Measurements from ENCODE around the gene POLD1.

Gene POLD1

GRCh38 chr19:50416034-50416977, 32.2 kb downstream of the POLD1 start:
- Histone ChIP-seq H3K4me3 (ENCODE audit: low read length) (no peak overlapping the region), H3K9me3 (ENCODE audit: control insufficient read depth, low read length) (peaks cover 2% of the 10 kb centered on the region), H3K36me3 (ENCODE audit: control insufficient read depth, insufficient read depth, low read length, severe bottlenecking) (no peaks in the 10 kb centered on the region), H3K4me1 (ENCODE audit: control insufficient read depth, insufficient read depth, low read length) (no peaks in the 10 kb centered on the region), H3K9ac (ENCODE audit: low read length) (no peak overlapping the region), H3K27me3 (replicated peaks; ENCODE audit: control insufficient read depth, insufficient read depth, low read length) (peaks cover 26% of the 10 kb centered on the region)
- no peak for DNase-seq (ENCODE audit: low read depth)

DNA sequence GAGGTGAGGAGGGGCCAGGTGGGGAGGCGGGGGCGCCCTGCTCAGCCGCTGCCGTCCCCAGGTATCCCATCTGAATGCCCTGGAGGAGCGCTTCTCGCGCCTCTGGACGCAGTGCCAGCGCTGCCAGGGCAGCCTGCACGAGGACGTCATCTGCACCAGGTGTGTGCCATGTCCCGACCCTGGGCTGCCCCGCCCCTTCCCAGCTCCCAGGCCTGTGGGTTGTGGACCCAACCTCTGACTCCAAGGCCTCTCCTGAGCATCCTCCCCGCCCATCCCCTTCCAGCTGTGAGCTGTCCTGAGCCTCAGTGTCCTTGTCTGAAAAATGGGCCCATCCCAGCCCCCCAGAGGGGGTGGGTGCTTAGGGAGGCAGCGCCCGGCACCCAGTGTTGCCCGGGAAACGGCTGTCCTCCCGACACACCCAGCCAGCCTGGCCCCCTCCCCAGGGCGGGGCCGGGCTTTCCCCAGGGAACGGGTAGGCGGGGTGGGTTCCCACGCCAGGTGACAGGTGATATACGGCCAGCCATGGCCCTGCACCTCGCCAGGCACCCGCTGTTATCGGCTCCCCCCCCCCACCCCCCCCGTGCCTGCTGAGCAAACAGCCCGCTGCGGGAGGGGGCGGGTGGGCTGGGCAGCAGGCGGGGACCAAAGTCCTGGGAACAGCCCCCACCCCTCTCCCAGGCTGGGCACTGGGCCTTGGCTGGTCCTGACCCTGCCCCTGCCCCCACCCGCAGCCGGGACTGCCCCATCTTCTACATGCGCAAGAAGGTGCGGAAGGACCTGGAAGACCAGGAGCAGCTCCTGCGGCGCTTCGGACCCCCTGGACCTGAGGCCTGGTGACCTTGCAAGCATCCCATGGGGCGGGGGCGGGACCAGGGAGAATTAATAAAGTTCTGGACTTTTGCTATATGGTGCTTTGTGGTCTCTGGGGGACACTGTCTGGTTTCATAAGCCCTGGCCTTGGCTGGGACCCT, 33.2 kb downstream of the POLD1 start:
- H3K36me3 ChIP-seq (ENCODE audit: control insufficient read depth, insufficient read depth, low read length, severe bottlenecking), result no peaks in the 10 kb centered on the region
- H3K4me1 ChIP-seq (ENCODE audit: control insufficient read depth, insufficient read depth, low read length), result no peaks in the 10 kb centered on the region
- no peak for DNase-seq (ENCODE audit: low read depth)
- H3K9ac ChIP-seq (ENCODE audit: low read length), result no peak overlapping the region
- peaks cover 29% of the 10 kb centered on the region for H3K27me3 ChIP-seq (replicated peaks; ENCODE audit: control insufficient read depth, insufficient read depth, low read length)
- H3K4me3 ChIP-seq (ENCODE audit: low read length), result no peak overlapping the region
- H3K9me3 ChIP-seq (ENCODE audit: control insufficient read depth, low read length), result peaks cover 2% of the 10 kb centered on the region

DNA sequence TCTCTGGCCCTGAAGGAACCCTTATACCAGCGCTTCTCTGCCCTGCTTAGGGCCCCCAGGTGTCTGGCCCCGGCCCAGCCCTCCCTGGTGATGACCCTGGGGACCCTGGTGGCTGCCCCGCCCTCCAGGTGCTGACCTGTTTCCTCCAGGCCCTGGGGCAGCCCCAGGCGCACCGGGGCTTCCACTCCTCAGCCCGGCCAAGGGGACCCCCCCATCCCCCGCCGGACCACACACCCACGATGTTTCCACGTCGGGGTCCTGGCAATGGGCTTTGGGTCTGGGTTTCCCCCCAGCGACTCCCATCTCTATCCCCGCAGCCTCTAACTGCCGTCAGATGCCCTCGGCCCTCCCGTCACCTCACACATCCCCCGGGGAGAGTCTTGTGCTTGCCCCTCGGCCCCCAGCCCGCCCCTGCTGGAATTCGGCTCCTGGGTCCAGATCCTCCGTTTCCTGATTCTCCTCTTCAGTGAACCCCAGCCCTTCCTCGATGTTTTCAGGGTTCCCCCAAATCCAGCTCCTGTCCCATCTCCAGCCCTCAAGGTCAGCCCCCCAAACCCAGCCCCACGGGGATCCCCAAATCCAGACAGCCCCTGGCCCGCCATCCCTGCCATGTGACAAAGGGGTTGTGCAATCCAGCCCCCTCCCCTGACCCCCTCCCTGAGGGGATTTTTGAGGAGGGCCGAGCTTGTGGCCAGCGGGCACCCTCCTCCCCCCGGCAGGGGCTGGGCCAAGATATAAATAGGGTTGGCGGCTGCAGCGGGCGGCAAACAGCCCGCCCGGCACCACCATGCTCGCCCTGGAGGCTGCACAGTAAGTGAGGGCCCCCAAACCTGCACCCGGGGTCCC, 34.3 kb downstream of the POLD1 start, which contains the start of gene SPIB:
Gene SPIB (plus strand): TSS at position 763 of the 846 bp plus-strand sequence. CDS start 25 bp downstream, at position 788.
- Histone ChIP-seq H3K36me3 (ENCODE audit: control insufficient read depth, insufficient read depth, low read length, severe bottlenecking) (no peaks in the 10 kb centered on the region), H3K9ac (ENCODE audit: low read length) (no peak within 1 kb of the TSS), H3K9me3 (ENCODE audit: control insufficient read depth, low read length) (peaks cover 2% of the 10 kb centered on the region), H3K4me1 (ENCODE audit: control insufficient read depth, insufficient read depth, low read length) (no peaks in the 10 kb centered on the region), H3K4me3 (ENCODE audit: low read length) (no peak within 1 kb of the TSS), H3K27me3 (replicated peaks; ENCODE audit: control insufficient read depth, insufficient read depth, low read length) (peaks cover 35% of the 10 kb centered on the region)
- DNase-seq (ENCODE audit: low read depth), result no peak

GRCh38 chr19:50419022-50419579, 35.0 kb downstream of the POLD1 start:
- H3K4me1 ChIP-seq (ENCODE audit: control insufficient read depth, insufficient read depth, low read length), result no peaks in the 10 kb centered on the region
- peaks cover 41% of the 10 kb centered on the region for H3K27me3 ChIP-seq (replicated peaks; ENCODE audit: control insufficient read depth, insufficient read depth, low read length)
- peak; percentile 2 for DNase-seq (ENCODE audit: low read depth)
- H3K9ac ChIP-seq (ENCODE audit: low read length), result no peak overlapping the region
- H3K36me3 ChIP-seq (ENCODE audit: control insufficient read depth, insufficient read depth, low read length, severe bottlenecking), result no peaks in the 10 kb centered on the region
- no peak overlapping the region for H3K4me3 ChIP-seq (ENCODE audit: low read length)
- peaks cover 2% of the 10 kb centered on the region for H3K9me3 ChIP-seq (ENCODE audit: control insufficient read depth, low read length)

- Histone ChIP-seq H3K9me3 (ENCODE audit: control insufficient read depth, low read length) (peaks cover 2% of the 10 kb centered on the region), H3K4me3 (ENCODE audit: low read length) (no peak overlapping the region), H3K9ac (ENCODE audit: low read length) (no peak overlapping the region), H3K36me3 (ENCODE audit: control insufficient read depth, insufficient read depth, low read length, severe bottlenecking) (no peaks in the 10 kb centered on the region), H3K27me3 (replicated peaks; ENCODE audit: control insufficient read depth, insufficient read depth, low read length) (peaks cover 41% of the 10 kb centered on the region), H3K4me1 (ENCODE audit: control insufficient read depth, insufficient read depth, low read length) (no peaks in the 10 kb centered on the region)
- DNase-seq (ENCODE audit: low read depth), result no peak
These were observed 35.5 kb downstream of the POLD1 start for GRCh38 chr19:50419580-50420035.

- DNase-seq (ENCODE audit: low read depth), result no peak
- Histone ChIP-seq H3K9ac (ENCODE audit: low read length) (no peak overlapping the region), H3K27me3 (replicated peaks; ENCODE audit: control insufficient read depth, insufficient read depth, low read length) (peaks cover 41% of the 10 kb centered on the region), H3K4me1 (ENCODE audit: control insufficient read depth, insufficient read depth, low read length) (no peaks in the 10 kb centered on the region), H3K4me3 (ENCODE audit: low read length) (no peak overlapping the region), H3K9me3 (ENCODE audit: control insufficient read depth, low read length) (peaks cover 2% of the 10 kb centered on the region), H3K36me3 (ENCODE audit: control insufficient read depth, insufficient read depth, low read length, severe bottlenecking) (no peaks in the 10 kb centered on the region)
These were observed 36.0 kb downstream of the POLD1 start for GRCh38 chr19:50420127-50420526.

DNA sequence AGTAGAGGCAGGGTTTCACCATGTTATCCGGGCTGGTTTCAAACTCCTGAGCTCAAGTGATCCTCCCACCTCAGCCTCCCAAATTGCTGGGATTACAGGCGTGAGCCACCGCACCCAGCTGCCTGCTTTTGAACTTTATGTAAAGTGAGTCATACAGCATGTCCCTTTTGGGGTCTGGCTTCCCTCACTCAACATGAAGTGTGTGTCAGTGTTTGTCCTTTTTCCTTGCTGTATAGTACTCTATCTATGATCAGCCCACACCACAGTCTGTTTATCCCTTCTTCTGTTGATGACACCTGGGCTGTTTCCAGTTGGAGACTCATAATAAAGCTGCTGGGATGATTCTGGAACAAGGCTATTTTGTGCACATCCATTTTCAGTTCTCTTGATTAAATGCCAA, 36.7 kb downstream of the POLD1 start:
- Histone ChIP-seq H3K4me1 (ENCODE audit: control insufficient read depth, insufficient read depth, low read length) (no peaks in the 10 kb centered on the region), H3K9ac (ENCODE audit: low read length) (no peak overlapping the region), H3K27me3 (replicated peaks; ENCODE audit: control insufficient read depth, insufficient read depth, low read length) (peaks cover 41% of the 10 kb centered on the region), H3K4me3 (ENCODE audit: low read length) (no peak overlapping the region), H3K36me3 (ENCODE audit: control insufficient read depth, insufficient read depth, low read length, severe bottlenecking) (no peaks in the 10 kb centered on the region), H3K9me3 (ENCODE audit: control insufficient read depth, low read length) (peaks cover 2% of the 10 kb centered on the region)
- DNase-seq (ENCODE audit: low read depth), result no peak

GRCh38 chr19:50422397-50423278, 38.5 kb downstream of the POLD1 start:
- Histone ChIP-seq H3K36me3 (ENCODE audit: control insufficient read depth, insufficient read depth, low read length, severe bottlenecking) (no peaks in the 10 kb centered on the region), H3K9me3 (ENCODE audit: control insufficient read depth, low read length) (peaks cover 2% of the 10 kb centered on the region), H3K4me3 (ENCODE audit: low read length) (no peak overlapping the region), H3K27me3 (replicated peaks; ENCODE audit: control insufficient read depth, insufficient read depth, low read length) (peaks cover 41% of the 10 kb centered on the region), H3K4me1 (ENCODE audit: control insufficient read depth, insufficient read depth, low read length) (no peaks in the 10 kb centered on the region), H3K9ac (ENCODE audit: low read length) (no peak overlapping the region)
- no peak for DNase-seq (ENCODE audit: low read depth)

DNA sequence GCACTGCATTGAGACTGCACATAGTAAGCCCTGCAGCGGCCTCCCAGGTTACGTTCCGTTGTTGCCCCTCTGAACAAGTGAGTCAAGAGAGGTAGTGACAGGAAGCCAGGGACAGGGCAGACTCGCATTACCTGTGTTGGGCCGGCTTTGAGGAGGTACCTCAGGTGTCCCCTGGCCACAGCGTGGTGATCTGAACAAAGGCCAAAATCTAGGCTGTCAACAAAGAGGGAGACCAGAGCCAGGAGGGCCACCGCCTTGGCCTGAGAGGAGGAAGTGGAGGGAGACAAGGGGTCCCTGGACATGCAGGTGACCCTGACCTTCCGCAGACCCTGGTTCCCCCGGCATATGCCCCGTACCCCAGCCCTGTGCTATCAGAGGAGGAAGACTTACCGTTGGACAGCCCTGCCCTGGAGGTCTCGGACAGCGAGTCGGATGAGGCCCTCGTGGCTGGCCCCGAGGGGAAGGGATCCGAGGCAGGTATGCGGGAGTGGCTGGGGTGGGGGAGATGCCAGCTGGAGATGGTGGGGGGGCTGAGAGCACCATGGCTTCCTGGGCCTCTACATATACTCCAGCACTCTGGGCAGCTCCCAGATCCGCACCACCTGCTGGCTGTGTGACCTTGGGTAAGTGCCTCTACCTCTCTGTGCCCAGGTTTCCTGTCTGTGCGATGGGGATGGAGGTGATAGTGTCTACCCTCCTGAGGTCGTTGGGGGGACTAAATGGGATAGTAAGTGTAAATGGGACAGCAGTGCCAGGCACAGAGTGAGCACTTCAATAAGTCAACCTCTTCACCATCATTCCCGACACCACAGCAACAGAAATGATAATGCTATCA, 39.3 kb downstream of the POLD1 start:
- H3K27me3 ChIP-seq (replicated peaks; ENCODE audit: control insufficient read depth, insufficient read depth, low read length), result peaks cover 42% of the 10 kb centered on the region
- peaks cover 3% of the 10 kb centered on the region for H3K4me1 ChIP-seq (ENCODE audit: control insufficient read depth, insufficient read depth, low read length)
- H3K9me3 ChIP-seq (ENCODE audit: control insufficient read depth, low read length), result peaks cover 2% of the 10 kb centered on the region
- no peak overlapping the region for H3K9ac ChIP-seq (ENCODE audit: low read length)
- H3K4me3 ChIP-seq (ENCODE audit: low read length), result no peak overlapping the region
- H3K36me3 ChIP-seq (ENCODE audit: control insufficient read depth, insufficient read depth, low read length, severe bottlenecking), result no peaks in the 10 kb centered on the region
- DNase-seq (ENCODE audit: low read depth), result no peak
